Mucosa of descending colon (tissue), 3 donors: Measurements from ENCODE around the gene GLIPR1. TPM values are rescaled to one million over a fixed set of nuclear protein-coding genes. Genes with fewer than 3 reads are reported as not detected.

Source experiments
- ATAC-seq: fragments of 200-7000 bp; cut with Tn5 transposase; one replicate; pipeline ENCODE4 v1.9.1; 2020; ENCODE audit warnings: mild to moderate bottlenecking, moderate library complexity
- DNase-seq, 3 donors: peaks; one replicate each; pipeline ENCODE4 v3.0.0-alpha.2; 2020
- H3K36me3 ChIP-seq: fragments of 200-600 bp; one replicate; pipeline ENCODE4 v1.8.0; 2021; ENCODE audit warnings: low read depth, mild to moderate bottlenecking
- H3K4me1 ChIP-seq: fragments of 200-600 bp; one replicate; pipeline ENCODE4 v1.8.0; 2021; ENCODE audit warnings: low read depth, mild to moderate bottlenecking
- H3K4me3 ChIP-seq: fragments of 200-600 bp; one replicate; pipeline ENCODE4 v1.8.0; 2021; ENCODE audit warnings: mild to moderate bottlenecking
- H3K9me3 ChIP-seq: fragments of 200-600 bp; one replicate; pipeline ENCODE4 v1.8.0; 2021; ENCODE audit warnings: mild to moderate bottlenecking
- CTCF ChIP-seq: fragments of 200-600 bp; IDR thresholded peaks from one replicate; pipeline ENCODE4 v1.8.0; 2022; ENCODE audit warnings: antibody characterized with exemption, mild to moderate bottlenecking
- intact Hi-C, 2 donors: fragments of 100-400 bp; cut with DNase I in 1 of 2; cut with micrococcal nuclease in 1 of 2; formaldehyde crosslinking; loops; one replicate each; pipeline versions ENCODE4 v1.11.0 to v1.11.1; 2022; cut with DNase I, micrococcal nuclease
- total RNA-seq, 3 donors: library from RNA; stranded (reverse); fragmentation: NEBNext Ultra II Directional in 2 of 3; extraction: Animal tissue kit (Norgen Biotek cat#: 25700) in 2 of 3; gene quantifications; one replicate each; pipeline versions ENCODE4 v1.2.1 to v1.2.4, GENCODE V29; 2021 to 2023
- donor health status: DM: no; HTN: no; CAD: no; lungs with moderate emphysema.
- donor health status: DM: no; HTN: no; CAD: no.
- donor health status: DM: no; HTN: yes; CAD: no.

Gene GLIPR1
- total RNA-seq, 3 donors from 2014 or later: 3.8 to 20.1 (median 10.1) TPM

GRCh38 chr12:75549989-75550388, 69.4 kb downstream of the GLIPR1 start:
- no peak overlapping the region for H3K4me3 ChIP-seq
- H3K9me3 ChIP-seq: no peaks in the 10 kb centered on the region
- TF ChIP-seq CTCF: no peak
- intact Hi-C loops: no loop called here
- no peak for ATAC-seq
- DNase-seq: no peak
- no peaks in the 10 kb centered on the region for H3K4me1 ChIP-seq
- no peaks in the 10 kb centered on the region for H3K36me3 ChIP-seq

- no peaks in the 10 kb centered on the region for H3K4me1 ChIP-seq
- DNase-seq: peak in 1 of 3 donors; percentile 9
- H3K9me3 ChIP-seq: no peaks in the 10 kb centered on the region
- intact Hi-C loops: no loop called here
- TF ChIP-seq CTCF: no peak
- no peaks in the 10 kb centered on the region for H3K36me3 ChIP-seq
- no peak overlapping the region for H3K4me3 ChIP-seq
- no peak for ATAC-seq
These were observed 70.1 kb downstream of the GLIPR1 start for GRCh38 chr12:75550401-75551240.

DNA sequence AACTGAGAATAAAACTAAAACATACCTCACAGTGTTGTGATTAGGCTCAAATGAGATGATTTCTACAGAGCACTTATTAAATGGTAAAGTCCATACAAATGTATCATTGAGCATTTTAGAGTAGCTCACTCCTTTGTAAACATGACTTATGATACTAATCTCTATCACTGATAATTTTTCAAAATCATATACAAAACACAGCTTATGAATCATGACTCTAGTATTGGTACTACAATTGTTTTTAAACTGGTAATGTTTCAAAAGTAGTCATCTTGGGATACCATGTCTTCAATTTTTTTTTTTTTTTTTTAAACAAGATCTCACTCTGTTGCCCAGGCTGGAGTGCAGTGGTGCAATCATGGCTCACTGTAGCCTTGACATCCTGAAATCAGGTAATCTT, 70.9 kb downstream of the GLIPR1 start:
- H3K36me3 ChIP-seq: no peaks in the 10 kb centered on the region
- ATAC-seq: no peak
- intact Hi-C loops: no loop called here

DNA sequence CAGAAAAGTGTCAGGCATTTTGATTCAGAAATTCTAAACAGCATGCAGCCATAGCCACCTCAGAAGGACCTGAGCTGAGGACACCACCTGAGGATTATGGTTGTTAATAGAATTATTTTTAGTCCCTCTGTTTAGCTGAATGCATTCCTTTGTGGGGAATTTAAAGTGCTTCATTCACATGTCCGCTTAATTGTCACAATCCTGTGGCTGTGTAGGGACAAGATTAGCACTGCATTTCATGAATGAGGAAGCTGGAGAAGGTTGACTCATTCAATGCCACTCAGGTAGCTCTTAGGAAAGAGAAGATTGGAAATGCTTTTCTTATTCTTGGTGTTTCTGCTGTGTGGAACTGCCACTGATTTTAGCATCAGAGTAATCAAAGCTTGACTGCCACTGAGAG, 72.8 kb downstream of the GLIPR1 start:
- DNase-seq: no peak
- no peaks in the 10 kb centered on the region for H3K36me3 ChIP-seq
- TF ChIP-seq CTCF: no peak
- H3K4me3 ChIP-seq: no peak overlapping the region
- no peaks in the 10 kb centered on the region for H3K9me3 ChIP-seq
- intact Hi-C loops: no loop called here
- ATAC-seq: no peak
- H3K4me1 ChIP-seq: no peaks in the 10 kb centered on the region

More for the DNA sequence above, 70.9 kb downstream of the GLIPR1 start:
- H3K4me3 ChIP-seq: no peak overlapping the region
- no peak for TF ChIP-seq CTCF
- DNase-seq: no peak
- no peaks in the 10 kb centered on the region for H3K4me1 ChIP-seq
- H3K9me3 ChIP-seq: no peaks in the 10 kb centered on the region

Other genes starting within 250 kb of the GLIPR1 start
- 10 to 100 TPM in 1 of 3 donors, 1 to 10 TPM in 2; 5.9 to 11.3 (median 7.1) TPM for gene CAPS2, start 150.4 kb upstream of the GLIPR1 start, total RNA-seq
- not detected for gene GLIPR1L1, start 146.1 kb upstream of the GLIPR1 start, total RNA-seq
- gene GLIPR1L2, start 89.7 kb upstream of the GLIPR1 start, total RNA-seq: under 1 TPM in 2 of 3 donors, not detected in 1; 0.52 to 0.98 TPM
- 10 to 100 TPM; 34.1 to 48.5 (median 34.8) TPM for gene KRR1, start 30.9 kb downstream of the GLIPR1 start, total RNA-seq